ENCODE data around the gene HSPA14. TPM values are rescaled to one million over a fixed set of nuclear protein-coding genes. Genes with fewer than 3 reads are reported as not detected.

The HSPA14 gene
- total RNA-seq, 1 experiment from 2014 or later, result 19.9 TPM

DNA sequence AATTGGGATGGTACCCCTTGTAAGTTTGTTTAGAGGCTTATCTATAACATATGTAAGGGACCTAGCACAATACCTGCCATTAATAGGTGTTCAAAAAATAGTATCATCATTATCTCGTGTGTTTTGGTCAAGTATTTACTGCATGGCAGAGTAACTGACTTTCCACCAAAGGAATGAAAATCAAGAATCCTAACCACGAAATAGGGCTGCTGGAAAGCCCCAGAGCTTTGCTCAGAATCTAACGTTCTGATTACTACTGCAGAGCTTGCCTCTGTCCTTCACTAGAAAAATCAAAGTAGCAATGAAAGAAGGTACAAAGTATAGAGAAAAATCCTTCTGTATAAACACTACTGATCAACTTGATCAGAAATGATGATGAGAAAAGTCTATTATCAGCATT lies 80.9 kb downstream of the HSPA14 start:
- no peak for DNase-seq (ENCODE audit: low read depth, low spot score)
- Histone ChIP-seq H3K9me2 (ENCODE audit: insufficient read depth) (no peaks in the 10 kb centered on the region), H3K27me3 (ENCODE audit: insufficient read depth, low read length) (no peaks in the 10 kb centered on the region), H4K20me1 (ENCODE audit: insufficient read depth) (no peaks in the 10 kb centered on the region), H3K4me3 (replicated peaks in 1 of 2; ENCODE audit: low read depth in 1 of 2, low read length in 2 of 2) (no peak overlapping the region), H2AFZ (ENCODE audit: low read depth, low read length, poor library complexity, severe bottlenecking) (no peak overlapping the region), H3K9me3 (ENCODE audit: control insufficient read depth in 1 of 2, insufficient read depth in 1 of 2, low read depth in 1 of 2, low read length in 2 of 2) (peaks cover 10 to 12% of the 10 kb centered on the region in 2 experiments; a peak in 2 of 4 replicates), H3K79me2 (ENCODE audit: insufficient read depth, low read length) (peaks cover 19% of the 10 kb centered on the region; the same call in 1 of the 2 replicates), H3K4me2 (ENCODE audit: low read length) (no peak overlapping the region), H3K36me3 (ENCODE audit: control insufficient read depth in 1 of 2, insufficient read depth in 2 of 2, low read length in 2 of 2) (peaks cover 22 to 79% of the 10 kb centered on the region in 2 experiments), H3K4me1 (ENCODE audit: control insufficient read depth in 1 of 2, insufficient read depth in 2 of 2, low read length in 2 of 2) (no peaks in the 10 kb centered on the region), H3K27ac (ENCODE audit: low read depth, low read length) (no peak overlapping the region), H3K9ac (ENCODE audit: low read length) (no peak overlapping the region)
- ChIA-PET RAD21 (ENCODE audit: low non-redundant PET in 1 of 2, low total read pairs in 2 of 2, uncharacterized antibody in 2 of 2, unreplicated experiment in 2 of 2) (no interaction called here), POLR2A (no interaction called here), CTCF (no interaction called here)
- BruUV-seq (replicated peaks), result no TSS peak
- intact Hi-C loops (cut with micrococcal nuclease), result no loop called here
- no peak for ATAC-seq
- no peak for TF ChIP-seq POLR2AphosphoS5 (IDR thresholded peaks at IDR 0.05; ENCODE audit: low read depth, low read length)
- TF ChIP-seq, protein P1, sequence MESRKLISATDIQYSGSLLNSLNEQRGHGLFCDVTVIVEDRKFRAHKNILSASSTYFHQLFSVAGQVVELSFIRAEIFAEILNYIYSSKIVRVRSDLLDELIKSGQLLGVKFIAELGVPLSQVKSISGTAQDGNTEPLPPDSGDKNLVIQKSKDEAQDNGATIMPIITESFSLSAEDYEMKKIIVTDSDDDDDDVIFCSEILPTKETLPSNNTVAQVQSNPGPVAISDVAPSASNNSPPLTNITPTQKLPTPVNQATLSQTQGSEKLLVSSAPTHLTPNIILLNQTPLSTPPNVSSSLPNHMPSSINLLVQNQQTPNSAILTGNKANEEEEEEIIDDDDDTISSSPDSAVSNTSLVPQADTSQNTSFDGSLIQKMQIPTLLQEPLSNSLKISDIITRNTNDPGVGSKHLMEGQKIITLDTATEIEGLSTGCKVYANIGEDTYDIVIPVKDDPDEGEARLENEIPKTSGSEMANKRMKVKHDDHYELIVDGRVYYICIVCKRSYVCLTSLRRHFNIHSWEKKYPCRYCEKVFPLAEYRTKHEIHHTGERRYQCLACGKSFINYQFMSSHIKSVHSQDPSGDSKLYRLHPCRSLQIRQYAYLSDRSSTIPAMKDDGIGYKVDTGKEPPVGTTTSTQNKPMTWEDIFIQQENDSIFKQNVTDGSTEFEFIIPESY (IDR thresholded peaks at IDR 0.05; ENCODE audit: extremely low read depth, insufficient replicate concordance, low read length), result no peak
- no peak for TF ChIP-seq JUND (IDR thresholded peaks at IDR 0.05)
- TF ChIP-seq EGR1 (IDR thresholded peaks at IDR 0.05; ENCODE audit: low read depth), result no peak
- no peak for TF ChIP-seq TCF7L2 (IDR thresholded peaks at IDR 0.05; ENCODE audit: borderline replicate concordance, extremely low read depth, insufficient read depth, insufficient read length)
- no peak for TF ChIP-seq ZFX (IDR thresholded peaks at IDR 0.05)
- TF ChIP-seq, protein P2, sequence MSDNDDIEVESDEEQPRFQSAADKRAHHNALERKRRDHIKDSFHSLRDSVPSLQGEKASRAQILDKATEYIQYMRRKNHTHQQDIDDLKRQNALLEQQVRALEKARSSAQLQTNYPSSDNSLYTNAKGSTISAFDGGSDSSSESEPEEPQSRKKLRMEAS (IDR thresholded peaks at IDR 0.05), result no peak
- TF ChIP-seq EZH2 (IDR thresholded peaks at IDR 0.05), result no peak
- no peak for TF ChIP-seq FOSL1 (IDR thresholded peaks at IDR 0.05; ENCODE audit: low read depth)

Other genes with a start within 250 kb of the HSPA14 start
- 41.6 TPM for gene FAM107B, start 63.4 kb upstream of the HSPA14 start, total RNA-seq (2021; ENCODE audit: unreplicated experiment)
- gene CDNF, start 269 bp upstream of the HSPA14 start, total RNA-seq (2021; ENCODE audit: unreplicated experiment), result 1.1 TPM
- 14.3 TPM for gene MSANTD7, start within 50 bp of the HSPA14 start, total RNA-seq (2021; ENCODE audit: unreplicated experiment)
- 26.6 TPM for gene SUV39H2, start 40.6 kb downstream of the HSPA14 start, total RNA-seq (2021; ENCODE audit: unreplicated experiment)
- 14.5 TPM for gene DCLRE1C, start 115.8 kb downstream of the HSPA14 start, total RNA-seq (2021; ENCODE audit: unreplicated experiment)
- gene MEIG1, start 121.1 kb downstream of the HSPA14 start, total RNA-seq (2021; ENCODE audit: unreplicated experiment), result 1.4 TPM
- gene OLAH, start 205.6 kb downstream of the HSPA14 start, total RNA-seq (2021; ENCODE audit: unreplicated experiment), result not detected

All from HCT116 (cell line).